H1 (cell line): ENCODE results near the gene PODN. TPM values are rescaled to one million over a fixed set of nuclear protein-coding genes. Genes with fewer than 3 reads are reported as not detected.

Experiments used
- CHD7 ChIP-seq: fragments of 300-600 bp; sonication (generic); IDR thresholded peaks from 2 replicates; pipeline ENCODE4 v1.7.1; 2012; ENCODE audit warnings: low read length, moderate library complexity, mild to moderate bottlenecking, inconsistent platforms; ENCODE audit not compliant: insufficient replicate concordance
- E2F6 ChIP-seq: IDR thresholded peaks from 2 replicates; pipeline ENCODE4 v1.6.1; 2012; ENCODE audit warnings: inconsistent platforms
- polyA plus RNA-seq, 7 experiments: library from polyadenylated mRNA; depleted of rRNA in 3 of 7; stranded (reverse) in 5 of 7; unstranded in 2 of 7; fragments of >200 nt in 5 of 7; fragments of 200-250 nt in 2 of 7; gene quantifications; 1 replicate in 5 of 7; 2 replicates in 1 of 7; 4 replicates in 1 of 7; pipeline versions ENCODE4 v1.2.1 to v1.2.3, GENCODE V29; 2011 to 2013; ENCODE audit warnings: missing spikeins in 2 of 7, mixed read lengths in 2 of 7
- total RNA-seq: library from RNA; stranded (reverse); fragmentation: NEBNext Ultra II Directional; extraction: Animal tissue kit (Norgen Biotek cat#: 25700); gene quantifications from 2 replicates; pipeline ENCODE4 v1.2.1, GENCODE V29; 2021

Gene PODN
- total and polyA plus RNA-seq, 2 of the 8 experiments (the other 6 are each of a cell fraction or from before 2014, with no cell fraction given) = 0.11 to 0.17 TPM

- no peak for TF ChIP-seq CHD7
- no peak for TF ChIP-seq E2F6
These were observed 31.9 kb downstream of the PODN start (continued) for GRCh38 chr1:53093778-53094532.
